ENCODE data around the gene PSMB10.

The PSMB10 gene

GRCh38 chr16:67963662-67964321 lies 27.1 kb upstream of the PSMB10 start:
- no peak for DNase-seq (ENCODE audit: low read depth in 2 of 2)

DNA sequence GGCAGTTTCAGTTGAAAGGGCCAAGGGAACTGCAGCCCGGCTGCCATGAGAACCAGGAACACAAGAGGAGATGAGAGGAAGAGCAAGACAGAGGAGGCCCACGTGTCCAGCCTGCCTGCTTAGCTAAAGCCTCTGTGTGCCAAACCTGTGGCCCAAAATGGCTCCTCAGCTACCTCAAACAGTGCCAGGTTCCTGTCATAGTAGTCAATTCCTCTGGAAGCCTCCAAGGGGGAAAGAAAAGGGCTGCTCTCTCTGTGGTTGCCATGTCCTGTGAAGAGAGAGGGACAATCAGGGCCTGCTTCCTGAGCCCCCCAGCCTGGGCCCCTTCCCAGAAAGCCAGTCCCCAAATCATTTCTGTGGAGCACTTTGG lies 26.6 kb upstream of the PSMB10 start:
- DNase-seq (ENCODE audit: low read depth in 2 of 2), result no peak

GRCh38 chr16:67962135-67962534 lies 25.5 kb upstream of the PSMB10 start:
- no peak for DNase-seq (ENCODE audit: low read depth in 2 of 2)

DNA sequence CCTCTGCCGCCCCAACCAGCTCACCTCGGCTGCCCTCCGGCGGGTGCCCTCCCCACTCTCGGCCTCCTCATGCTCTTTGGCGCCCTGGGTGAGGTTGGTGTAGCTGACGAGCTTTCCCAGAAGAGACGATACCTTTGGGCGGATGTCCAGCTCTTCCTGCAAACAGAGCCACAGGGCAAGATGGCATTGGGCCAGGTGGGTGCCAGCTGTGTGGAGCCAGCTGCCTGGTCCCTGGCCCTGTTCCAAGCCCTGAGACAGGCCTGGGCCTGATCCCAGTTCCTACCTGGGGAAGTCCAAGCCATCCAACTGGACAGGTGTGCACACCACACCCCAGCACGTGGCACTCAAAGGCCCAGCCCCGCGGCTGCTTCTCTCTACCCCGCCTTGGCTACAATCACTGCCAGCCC lies 24.9 kb upstream of the PSMB10 start:
- no peak for DNase-seq (ENCODE audit: low read depth in 2 of 2)

DNA sequence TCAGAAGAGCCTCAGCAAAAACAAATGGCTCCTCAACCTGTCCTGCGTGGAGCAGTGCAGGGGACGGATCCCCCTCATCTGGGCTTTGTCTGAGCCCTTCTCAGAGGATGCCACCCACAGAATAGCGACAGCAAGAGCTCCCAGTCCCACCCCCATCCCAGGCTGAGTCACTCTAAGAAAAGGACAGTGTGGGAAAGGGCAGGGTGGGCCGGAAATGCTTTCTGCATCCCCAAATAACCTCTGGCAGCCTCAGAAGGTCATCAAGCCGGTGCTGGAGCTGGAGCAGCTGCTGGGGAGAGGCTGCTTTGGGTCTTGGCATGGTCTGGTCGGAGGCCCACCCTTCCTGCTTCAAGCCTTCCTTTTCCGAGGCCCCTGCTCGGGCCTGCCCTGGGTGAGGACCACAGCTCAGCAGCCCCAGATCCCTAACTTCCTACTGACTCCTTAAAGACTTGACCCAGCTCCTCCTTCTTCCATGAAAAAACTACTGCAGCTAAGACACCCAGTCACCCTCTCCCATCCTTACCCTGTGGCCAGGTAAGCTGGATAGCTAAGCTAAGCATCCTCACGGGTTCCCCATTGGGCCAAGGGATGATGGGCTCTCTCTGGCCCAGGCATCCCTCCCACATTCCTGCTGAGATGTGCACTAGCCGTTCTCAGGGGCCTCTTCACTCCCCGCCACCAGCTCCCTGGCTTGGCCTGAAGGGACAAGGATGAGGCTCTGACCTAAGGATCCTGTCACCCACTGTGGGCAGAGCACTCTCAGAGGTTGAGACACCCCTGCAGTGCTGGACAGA lies 23.1 kb upstream of the PSMB10 start:
- DNase-seq (ENCODE audit: low read depth in 2 of 2), result no peak

DNA sequence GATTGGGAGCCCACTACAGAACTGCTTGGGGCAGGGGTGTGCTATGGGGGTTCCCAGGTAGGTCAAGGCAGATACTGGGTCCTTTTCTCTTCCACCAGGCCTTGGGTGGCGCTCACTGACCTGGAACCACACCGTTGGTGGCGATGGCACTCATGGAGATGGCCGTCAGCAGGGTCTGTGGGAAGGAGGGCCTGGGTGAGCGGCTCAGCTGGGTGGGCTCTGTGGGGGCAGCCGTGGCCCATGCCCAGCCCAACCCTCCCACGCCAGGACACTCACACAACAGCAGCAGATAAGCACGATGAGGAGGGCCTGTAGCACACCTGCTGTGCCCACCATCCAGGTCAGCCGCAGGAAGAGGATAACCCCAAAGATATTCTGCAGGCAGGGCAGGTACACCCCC lies 21.0 kb upstream of the PSMB10 start:
- no peak for DNase-seq (ENCODE audit: low read depth in 2 of 2)

DNA sequence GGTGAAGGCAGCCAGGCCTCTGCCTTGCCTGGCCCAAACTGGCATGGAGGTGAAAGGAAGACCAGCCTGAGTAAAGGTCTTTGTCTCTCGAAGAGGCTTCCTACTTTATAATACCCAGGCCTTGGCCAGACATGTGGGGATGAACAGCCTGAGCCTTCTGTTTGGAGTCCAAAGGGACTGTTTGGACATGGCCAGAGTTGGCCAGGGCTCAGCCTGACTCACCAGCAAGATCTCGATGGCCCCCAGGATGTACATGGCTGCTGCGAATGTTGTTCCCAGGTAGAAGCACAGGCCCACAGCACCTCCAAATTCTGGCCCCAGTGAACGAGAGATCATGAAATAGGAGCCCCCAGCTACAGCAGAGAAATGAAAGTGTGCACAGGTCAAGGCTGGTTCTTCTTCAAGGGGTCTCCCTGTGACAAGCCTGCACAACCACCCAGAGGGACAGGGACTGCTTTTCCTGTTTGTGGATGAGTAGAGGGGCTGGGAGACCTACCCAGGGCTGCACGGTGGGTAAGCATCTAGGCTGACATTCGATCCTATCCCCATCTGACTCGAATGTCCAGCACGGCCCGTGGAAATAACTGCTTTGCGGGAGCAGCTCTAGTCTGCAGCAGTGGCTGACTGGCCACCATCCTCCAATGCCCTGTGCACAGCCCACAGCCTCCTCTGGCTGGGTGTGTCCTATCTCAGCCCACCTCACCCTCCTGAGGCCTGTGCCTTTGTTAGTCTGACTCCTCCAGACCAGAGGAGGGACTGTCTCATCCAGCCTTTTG lies 18.0 kb upstream of the PSMB10 start:
- no peak for DNase-seq (ENCODE audit: low read depth in 2 of 2)

GRCh38 chr16:67953641-67954375 lies 17.2 kb upstream of the PSMB10 start:
- DNase-seq (ENCODE audit: low read depth in 2 of 2), result no peak

DNA sequence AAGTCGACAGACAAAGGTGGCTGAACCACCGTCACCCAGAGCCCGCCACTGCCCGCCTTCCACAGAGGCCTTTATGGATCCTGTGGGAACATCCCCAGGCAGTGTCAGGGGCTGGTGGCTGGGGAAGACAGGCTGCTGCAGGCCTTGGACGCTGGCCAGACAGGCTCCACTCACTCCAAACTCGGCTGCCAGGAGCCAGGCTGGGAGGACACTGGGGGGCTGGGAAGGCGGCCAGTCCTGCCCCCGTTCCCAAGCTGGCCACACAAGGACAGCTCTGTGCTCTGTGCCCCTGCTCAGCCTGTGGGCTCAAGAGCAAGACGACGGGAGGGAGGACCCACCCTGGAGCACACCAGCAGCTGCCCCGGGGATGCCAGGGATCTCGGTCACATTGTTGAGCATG lies 14.8 kb upstream of the PSMB10 start:
- DNase-seq (ENCODE audit: low read depth in 2 of 2), result no peak

- DNase-seq (ENCODE audit: low read depth in 2 of 2), result no peak
Observed at GRCh38 chr16:67950335-67950843, 13.7 kb upstream of the PSMB10 start.

- no peak for DNase-seq (ENCODE audit: low read depth in 2 of 2)
Observed at GRCh38 chr16:67949645-67950044, 13.0 kb upstream of the PSMB10 start.

GRCh38 chr16:67948015-67948414 lies 11.4 kb upstream of the PSMB10 start:
- DNase-seq (ENCODE audit: low read depth in 2 of 2), result no peak

DNA sequence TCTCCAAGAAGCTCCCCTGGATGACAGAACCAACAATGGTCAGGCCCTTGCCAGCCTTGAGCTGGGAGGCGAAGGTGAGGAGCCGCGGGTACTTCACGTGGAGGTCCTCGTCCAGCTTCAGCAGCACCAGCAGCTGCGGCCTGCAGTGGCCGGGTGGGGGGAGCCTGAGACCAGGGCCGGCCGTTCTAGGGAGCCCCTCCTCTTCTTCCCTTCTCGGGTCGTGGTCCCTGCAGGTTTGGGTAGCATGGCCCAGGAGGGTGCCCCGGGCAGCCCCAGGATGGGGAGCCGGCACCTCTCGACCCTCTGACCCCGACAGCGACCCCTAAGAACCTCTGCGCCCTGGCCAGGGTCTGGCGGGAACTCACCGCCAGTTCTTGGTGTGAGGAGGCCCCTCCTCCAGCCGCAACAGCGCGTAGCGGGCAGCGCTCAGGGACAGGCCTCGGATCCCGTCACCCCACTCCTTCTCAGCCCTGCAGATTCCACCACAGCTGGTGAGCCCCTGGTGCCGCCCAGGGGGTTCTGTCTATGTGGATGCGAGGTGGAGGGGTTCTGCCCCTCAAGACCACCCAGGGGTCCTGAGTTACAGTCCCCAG lies 10.4 kb upstream of the PSMB10 start:
- DNase-seq (ENCODE audit: low read depth in 2 of 2), result no peak

DNA sequence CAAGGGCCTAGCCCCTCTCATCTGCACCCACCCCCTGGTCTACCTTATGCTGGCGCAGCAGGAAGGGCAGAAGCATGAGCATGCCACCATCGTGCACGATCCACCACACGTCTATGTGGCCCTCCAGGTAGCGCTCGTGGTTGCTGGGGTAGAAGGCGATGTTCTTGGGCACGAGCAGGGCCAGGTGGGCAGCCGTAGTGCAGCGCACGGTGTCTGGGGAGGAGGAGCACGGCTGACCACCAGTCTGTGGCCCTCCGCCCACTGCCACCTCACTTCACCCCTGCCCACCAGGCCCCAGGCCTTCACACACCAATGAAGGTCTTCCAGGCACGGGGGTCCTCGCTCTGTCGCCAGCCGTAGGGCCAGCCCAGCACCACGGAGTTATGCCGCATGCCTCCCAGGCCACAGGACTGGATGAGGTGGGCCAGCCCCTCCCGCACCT lies 9.5 kb upstream of the PSMB10 start:
- DNase-seq (ENCODE audit: low read depth in 2 of 2), result no peak

DNA sequence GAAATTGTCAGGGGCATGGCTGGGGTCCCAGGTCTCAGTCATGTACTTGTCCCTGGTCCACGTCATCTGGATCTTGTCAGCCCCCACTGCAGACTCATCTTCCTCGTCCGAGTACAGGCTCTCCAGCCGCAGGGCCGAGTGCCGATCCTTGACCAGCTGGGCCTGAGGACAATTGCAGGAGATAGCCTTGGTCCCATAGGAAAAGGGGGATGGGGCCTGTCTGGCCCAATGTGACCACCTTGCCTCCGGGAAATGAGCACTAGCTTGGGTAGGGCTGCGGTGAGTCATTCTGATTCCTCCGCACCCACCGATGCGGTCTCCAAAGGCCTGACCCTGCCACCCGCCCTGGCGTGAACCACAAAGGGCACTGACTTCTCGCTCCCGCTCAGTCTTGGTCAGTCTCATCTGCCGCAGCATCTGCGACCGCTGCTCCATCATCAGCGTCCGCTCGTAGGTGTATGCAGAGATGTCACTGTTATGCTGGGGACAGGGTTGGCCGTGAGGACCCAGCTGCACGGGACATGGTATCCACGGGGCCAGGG lies 8.8 kb upstream of the PSMB10 start:
- no peak for DNase-seq (ENCODE audit: low read depth in 2 of 2)

- DNase-seq (ENCODE audit: low read depth in 2 of 2), result no peak
Observed at GRCh38 chr16:67944690-67945391, 8.2 kb upstream of the PSMB10 start.

DNA sequence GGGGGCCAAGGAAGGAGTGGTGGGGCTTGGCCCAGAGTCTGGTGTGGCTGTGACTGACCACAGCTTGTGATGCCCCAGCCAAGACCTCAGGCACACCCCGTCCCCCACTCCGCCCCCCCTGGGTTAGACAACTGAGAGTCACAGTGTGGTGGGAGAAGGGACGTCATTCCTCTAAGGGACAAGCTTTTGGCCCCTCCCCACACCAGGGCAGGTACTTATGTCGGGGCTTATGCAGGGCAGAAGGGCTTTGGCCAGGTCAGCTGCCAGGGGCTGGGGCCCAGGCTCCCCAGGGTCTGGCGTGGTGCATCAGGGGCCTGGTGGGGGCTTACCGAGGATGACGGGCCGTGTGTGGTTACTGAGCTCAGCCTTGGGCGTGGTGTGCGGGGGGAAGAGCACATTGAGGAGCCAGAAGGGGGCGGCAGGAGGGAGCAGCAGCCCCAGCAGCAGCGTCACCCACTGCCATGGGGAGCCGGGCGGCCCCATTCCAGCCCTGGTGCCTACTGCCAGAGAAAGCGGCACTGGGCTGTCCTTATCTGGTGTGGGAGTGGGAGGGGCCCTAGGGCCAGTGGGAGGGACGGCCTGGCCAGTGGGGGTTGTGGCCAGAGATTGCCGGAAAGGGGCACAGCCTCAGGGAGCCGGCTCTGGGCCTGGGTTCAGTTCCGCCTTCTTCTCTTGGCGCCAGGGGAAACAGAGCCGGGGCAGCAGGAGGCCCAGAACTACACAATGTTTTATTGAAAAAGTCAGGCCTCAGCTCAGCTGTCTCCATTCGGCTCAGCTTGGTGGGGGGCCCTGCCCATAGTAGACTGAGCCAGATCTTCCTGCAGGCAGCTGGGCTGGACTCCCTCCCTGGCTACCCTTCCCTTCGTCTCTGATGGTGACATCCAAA lies 7.2 kb upstream of the PSMB10 start, which contains the start of gene LCAT:
Gene LCAT, minus strand, starts transcription at position 502 of the 886 bp plus-strand sequence. Its CDS starts 19 bp downstream, at position 483.
- no peak for DNase-seq (ENCODE audit: low read depth in 2 of 2)

DNA sequence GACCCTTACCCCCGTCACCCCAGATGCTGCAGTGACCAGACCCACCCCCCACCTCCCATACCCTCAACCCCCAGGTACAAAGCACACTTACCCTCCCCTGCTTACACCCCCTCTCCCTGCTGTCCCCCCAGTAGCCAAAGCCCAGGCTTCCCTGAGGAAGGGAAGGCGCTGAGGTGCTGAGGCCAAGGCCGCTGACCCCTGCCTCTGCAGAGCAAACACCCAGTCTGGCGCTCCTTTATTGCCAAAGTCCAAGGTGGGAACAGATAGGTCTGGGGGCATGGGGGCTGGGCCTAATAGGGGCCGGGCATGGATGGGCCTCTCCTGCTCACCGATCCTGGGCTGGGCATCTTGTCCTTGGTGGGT lies 6.6 kb upstream of the PSMB10 start:
- no peak for DNase-seq (ENCODE audit: low read depth in 2 of 2)

GRCh38 chr16:67942510-67943255 lies 6.0 kb upstream of the PSMB10 start:
- no peak for DNase-seq (ENCODE audit: low read depth in 2 of 2)
